Measurements from ENCODE around the gene UBTF. TPM values are rescaled to one million over a fixed set of nuclear protein-coding genes. Genes with fewer than 3 reads are reported as not detected.

The UBTF gene
- polyA plus RNA-seq, 2 of the 4 experiments (the other 2 are of a cell fraction), result 39.8 to 76.2 TPM

DNA sequence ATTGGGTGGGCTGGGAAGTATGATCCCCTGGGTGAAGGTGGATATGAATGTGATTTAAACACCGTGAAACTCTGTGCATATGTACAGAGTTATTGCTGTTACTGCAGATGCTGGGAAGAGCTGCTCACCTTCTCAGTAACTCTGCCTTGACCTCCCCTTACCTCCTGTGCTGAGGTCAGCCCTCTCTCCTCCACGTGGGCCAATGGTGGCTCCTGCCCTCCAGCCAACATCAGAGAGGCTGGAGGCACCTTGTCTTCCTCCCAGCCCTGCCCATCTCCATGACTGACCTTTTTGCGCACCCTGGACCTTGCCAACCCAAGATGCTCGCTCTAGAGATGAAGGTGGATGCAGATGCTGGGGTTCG is 49.4 kb downstream of the UBTF start:
- TF ChIP-seq, protein P1, sequence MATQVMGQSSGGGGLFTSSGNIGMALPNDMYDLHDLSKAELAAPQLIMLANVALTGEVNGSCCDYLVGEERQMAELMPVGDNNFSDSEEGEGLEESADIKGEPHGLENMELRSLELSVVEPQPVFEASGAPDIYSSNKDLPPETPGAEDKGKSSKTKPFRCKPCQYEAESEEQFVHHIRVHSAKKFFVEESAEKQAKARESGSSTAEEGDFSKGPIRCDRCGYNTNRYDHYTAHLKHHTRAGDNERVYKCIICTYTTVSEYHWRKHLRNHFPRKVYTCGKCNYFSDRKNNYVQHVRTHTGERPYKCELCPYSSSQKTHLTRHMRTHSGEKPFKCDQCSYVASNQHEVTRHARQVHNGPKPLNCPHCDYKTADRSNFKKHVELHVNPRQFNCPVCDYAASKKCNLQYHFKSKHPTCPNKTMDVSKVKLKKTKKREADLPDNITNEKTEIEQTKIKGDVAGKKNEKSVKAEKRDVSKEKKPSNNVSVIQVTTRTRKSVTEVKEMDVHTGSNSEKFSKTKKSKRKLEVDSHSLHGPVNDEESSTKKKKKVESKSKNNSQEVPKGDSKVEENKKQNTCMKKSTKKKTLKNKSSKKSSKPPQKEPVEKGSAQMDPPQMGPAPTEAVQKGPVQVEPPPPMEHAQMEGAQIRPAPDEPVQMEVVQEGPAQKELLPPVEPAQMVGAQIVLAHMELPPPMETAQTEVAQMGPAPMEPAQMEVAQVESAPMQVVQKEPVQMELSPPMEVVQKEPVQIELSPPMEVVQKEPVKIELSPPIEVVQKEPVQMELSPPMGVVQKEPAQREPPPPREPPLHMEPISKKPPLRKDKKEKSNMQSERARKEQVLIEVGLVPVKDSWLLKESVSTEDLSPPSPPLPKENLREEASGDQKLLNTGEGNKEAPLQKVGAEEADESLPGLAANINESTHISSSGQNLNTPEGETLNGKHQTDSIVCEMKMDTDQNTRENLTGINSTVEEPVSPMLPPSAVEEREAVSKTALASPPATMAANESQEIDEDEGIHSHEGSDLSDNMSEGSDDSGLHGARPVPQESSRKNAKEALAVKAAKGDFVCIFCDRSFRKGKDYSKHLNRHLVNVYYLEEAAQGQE (IDR thresholded peaks at IDR 0.05), result no peak
- TF ChIP-seq HDAC2 (IDR thresholded peaks at IDR 0.05), result no peak
- no peak for TF ChIP-seq POLR2A (IDR thresholded peaks at IDR 0.05; ENCODE audit: low read length)
- TF ChIP-seq FOSB (CRISPR knock-in tag; IDR thresholded peaks at IDR 0.05), result no peak
- no peak for TF ChIP-seq SMC3 (IDR thresholded peaks at IDR 0.05)
- TF ChIP-seq MYC (IDR thresholded peaks at IDR 0.05; ENCODE audit: borderline replicate concordance, low read length), result no peak
- no peak for TF ChIP-seq RFX5 (IDR thresholded peaks at IDR 0.05)
- TF ChIP-seq CEBPB (IDR thresholded peaks at IDR 0.05), result no peak
- TF ChIP-seq NR3C1 (IDR thresholded peaks at IDR 0.05), result no peak
- TF ChIP-seq, protein P2, sequence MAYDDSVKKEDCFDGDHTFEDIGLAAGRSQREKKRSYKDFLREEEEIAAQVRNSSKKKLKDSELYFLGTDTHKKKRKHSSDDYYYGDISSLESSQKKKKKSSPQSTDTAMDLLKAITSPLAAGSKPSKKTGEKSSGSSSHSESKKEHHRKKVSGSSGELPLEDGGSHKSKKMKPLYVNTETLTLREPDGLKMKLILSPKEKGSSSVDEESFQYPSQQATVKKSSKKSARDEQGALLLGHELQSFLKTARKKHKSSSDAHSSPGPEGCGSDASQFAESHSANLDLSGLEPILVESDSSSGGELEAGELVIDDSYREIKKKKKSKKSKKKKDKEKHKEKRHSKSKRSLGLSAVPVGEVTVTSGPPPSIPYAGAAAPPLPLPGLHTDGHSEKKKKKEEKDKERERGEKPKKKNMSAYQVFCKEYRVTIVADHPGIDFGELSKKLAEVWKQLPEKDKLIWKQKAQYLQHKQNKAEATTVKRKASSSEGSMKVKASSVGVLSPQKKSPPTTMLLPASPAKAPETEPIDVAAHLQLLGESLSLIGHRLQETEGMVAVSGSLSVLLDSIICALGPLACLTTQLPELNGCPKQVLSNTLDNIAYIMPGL (CRISPR knock-in tag; IDR thresholded peaks at IDR 0.05; ENCODE audit: borderline replicate concordance), result no peak
- TF ChIP-seq BHLHE40 (IDR thresholded peaks at IDR 0.05; ENCODE audit: low read depth, low read length), result no peak
- TF ChIP-seq NFE2L2 (conservative IDR thresholded peaks at IDR 0.05; ENCODE audit: low read length), result no peak
- TF ChIP-seq, protein P3, sequence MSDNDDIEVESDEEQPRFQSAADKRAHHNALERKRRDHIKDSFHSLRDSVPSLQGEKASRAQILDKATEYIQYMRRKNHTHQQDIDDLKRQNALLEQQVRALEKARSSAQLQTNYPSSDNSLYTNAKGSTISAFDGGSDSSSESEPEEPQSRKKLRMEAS (IDR thresholded peaks at IDR 0.05), result no peak
- no peak for TF ChIP-seq SREBF2 (IDR thresholded peaks at IDR 0.05)
- TF ChIP-seq, protein P4, sequence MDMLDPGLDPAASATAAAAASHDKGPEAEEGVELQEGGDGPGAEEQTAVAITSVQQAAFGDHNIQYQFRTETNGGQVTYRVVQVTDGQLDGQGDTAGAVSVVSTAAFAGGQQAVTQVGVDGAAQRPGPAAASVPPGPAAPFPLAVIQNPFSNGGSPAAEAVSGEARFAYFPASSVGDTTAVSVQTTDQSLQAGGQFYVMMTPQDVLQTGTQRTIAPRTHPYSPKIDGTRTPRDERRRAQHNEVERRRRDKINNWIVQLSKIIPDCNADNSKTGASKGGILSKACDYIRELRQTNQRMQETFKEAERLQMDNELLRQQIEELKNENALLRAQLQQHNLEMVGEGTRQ (IDR thresholded peaks at IDR 0.05), result no peak
- TF ChIP-seq RARB (CRISPR knock-in tag; IDR thresholded peaks at IDR 0.05), result no peak
- no peak for TF ChIP-seq HOXB5 (CRISPR knock-in tag; IDR thresholded peaks at IDR 0.05)
- TF ChIP-seq POLR2AphosphoS2 (conservative IDR thresholded peaks at IDR 0.05; ENCODE audit: low read length), result no peak
- TF ChIP-seq, protein P5, sequence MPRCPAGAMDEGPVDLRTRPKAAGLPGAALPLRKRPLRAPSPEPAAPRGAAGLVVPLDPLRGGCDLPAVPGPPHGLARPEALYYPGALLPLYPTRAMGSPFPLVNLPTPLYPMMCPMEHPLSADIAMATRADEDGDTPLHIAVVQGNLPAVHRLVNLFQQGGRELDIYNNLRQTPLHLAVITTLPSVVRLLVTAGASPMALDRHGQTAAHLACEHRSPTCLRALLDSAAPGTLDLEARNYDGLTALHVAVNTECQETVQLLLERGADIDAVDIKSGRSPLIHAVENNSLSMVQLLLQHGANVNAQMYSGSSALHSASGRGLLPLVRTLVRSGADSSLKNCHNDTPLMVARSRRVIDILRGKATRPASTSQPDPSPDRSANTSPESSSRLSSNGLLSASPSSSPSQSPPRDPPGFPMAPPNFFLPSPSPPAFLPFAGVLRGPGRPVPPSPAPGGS (IDR thresholded peaks at IDR 0.05), result no peak
- peak overlapping the region; percentile 43 for H3K4me2 ChIP-seq
- FAIRE-seq (no peak), DNase-seq (ENCODE audit: low read depth in 1 of 2, low spot score in 1 of 2) (no peak), ATAC-seq (no peak)
- peak overlapping the region in 1 of 2 experiments; percentile 1; a peak in 2 of 6 replicates for H3K27ac ChIP-seq
- no peak overlapping the region for H3K4me3 ChIP-seq
- CTCF ChIA-PET, result interaction anchor here (0.9 to 12.8 kb wide), 8 partner anchors 13 to 161 kb away, joined by 3 to 159 read pairs (median 30); partner anchors contain the start of genes HROB and TMUB2
- peaks cover 16% of the 10 kb centered on the region for H3K4me1 ChIP-seq
- POLR2A ChIA-PET, result no interaction called here
- 80% methylated on average over 5 of the region's 5 CpGs for WGBS (ENCODE audit: missing lambda C conversion rate)
- no peaks in the 10 kb centered on the region for H3K9me3 ChIP-seq

DNA sequence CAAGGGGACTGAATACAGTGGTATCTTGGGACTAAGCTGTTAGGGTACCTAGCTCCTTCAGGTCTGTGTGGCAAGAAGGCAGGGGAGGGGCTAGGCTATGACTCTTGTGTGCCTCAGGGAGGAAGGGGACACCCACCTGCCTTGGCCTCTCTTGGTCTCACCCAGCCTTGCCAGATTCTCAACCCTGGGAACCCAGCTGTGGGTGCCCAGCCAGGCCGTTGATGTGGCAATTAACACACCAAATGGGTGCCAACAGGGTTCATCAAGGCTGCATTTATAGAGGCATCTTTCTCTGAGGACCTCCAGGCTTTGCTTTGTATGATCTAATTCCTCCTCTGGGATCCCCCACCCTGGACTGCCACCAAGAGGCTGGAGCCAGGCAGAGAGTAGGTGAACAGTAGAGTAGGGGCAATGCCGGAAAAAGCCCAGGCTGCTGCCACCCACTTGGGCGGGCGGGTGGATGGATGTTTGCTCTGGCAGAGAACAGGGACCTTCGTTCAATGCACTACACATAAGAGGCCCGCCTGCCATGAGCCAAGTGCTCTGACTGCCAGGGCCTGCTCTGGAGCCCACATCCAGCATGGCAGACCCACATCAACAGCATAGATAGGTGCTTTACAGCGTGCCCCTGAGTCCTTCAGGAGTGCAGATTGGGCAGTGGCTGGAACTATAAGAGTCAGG is 52.2 kb downstream of the UBTF start:
- H3K4me3 ChIP-seq, result no peak overlapping the region
- H3K27ac ChIP-seq, result no peak overlapping the region
- TF ChIP-seq, protein P6, sequence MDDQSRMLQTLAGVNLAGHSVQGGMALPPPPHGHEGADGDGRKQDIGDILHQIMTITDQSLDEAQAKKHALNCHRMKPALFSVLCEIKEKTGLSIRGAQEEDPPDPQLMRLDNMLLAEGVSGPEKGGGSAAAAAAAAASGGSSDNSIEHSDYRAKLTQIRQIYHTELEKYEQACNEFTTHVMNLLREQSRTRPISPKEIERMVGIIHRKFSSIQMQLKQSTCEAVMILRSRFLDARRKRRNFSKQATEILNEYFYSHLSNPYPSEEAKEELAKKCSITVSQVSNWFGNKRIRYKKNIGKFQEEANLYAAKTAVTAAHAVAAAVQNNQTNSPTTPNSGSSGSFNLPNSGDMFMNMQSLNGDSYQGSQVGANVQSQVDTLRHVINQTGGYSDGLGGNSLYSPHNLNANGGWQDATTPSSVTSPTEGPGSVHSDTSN (IDR thresholded peaks at IDR 0.05), result no peak
- TF ChIP-seq TP53 (CRISPR knock-in tag; IDR thresholded peaks at IDR 0.05) (no peak), EHMT2 (IDR thresholded peaks at IDR 0.05; ENCODE audit: low read depth) (no peak), EP300 (IDR thresholded peaks at IDR 0.05) (no peak), MAZ (IDR thresholded peaks at IDR 0.05; ENCODE audit: borderline replicate concordance, low read depth, low read length) (no peak)
- TF ChIP-seq, protein P2 (CRISPR knock-in tag; IDR thresholded peaks at IDR 0.05; ENCODE audit: borderline replicate concordance), result no peak
- 82% methylated on average over 7 of the region's 7 CpGs for WGBS (ENCODE audit: missing lambda C conversion rate)
- peaks cover 16% of the 10 kb centered on the region for H3K4me1 ChIP-seq
- FAIRE-seq (no peak), ATAC-seq (peak in 1 of 2 experiments; percentile 1; a peak in 1 of 6 replicates), DNase-seq (ENCODE audit: low read depth in 1 of 2, low spot score in 1 of 2) (no peak)
- ChIA-PET CTCF (interaction anchor here (1.0 to 12.8 kb wide), 15 partner anchors 10 to 287 kb away, joined by 3 to 159 read pairs (median 14); partner anchors contain the start of genes HDAC5, HROB, PPY and TMUB2), POLR2A (interaction anchor here (0.6 to 1.2 kb wide), 3 partner anchors 44 to 192 kb away, joined by 3 to 6 read pairs (median 4); partner anchors contain the start of gene HDAC5)
- no peaks in the 10 kb centered on the region for H3K9me3 ChIP-seq
- H3K4me2 ChIP-seq, result no peak overlapping the region
